Ovary (tissue), 9 donors: ENCODE data around the gene VTI1B. TPM values are rescaled to one million over a fixed set of nuclear protein-coding genes. Genes with fewer than 3 reads are reported as not detected.

Experiments
- DNase-seq, 5 donors: peaks; one replicate each; pipeline ENCODE4 v3.0.0-alpha.2; 2019 to 2020
- H3K27ac ChIP-seq, 2 donors: fragments of 200-600 bp; one replicate each; pipeline versions ENCODE4 v1.5.1 to v1.8.0; 2019 to 2022
- H3K27me3 ChIP-seq: fragments of 200-600 bp; one replicate; pipeline ENCODE4 v1.8.0; 2022
- H3K36me3 ChIP-seq: fragments of 200-600 bp; sonication (generic); one replicate; pipeline ENCODE4 v1.5.1; 2019
- H3K4me1 ChIP-seq: one replicate; pipeline ENCODE4 v1.8.1; 2013; ENCODE audit warnings: mild to moderate bottlenecking, moderate library complexity; ENCODE audit not compliant: insufficient read depth
- H3K4me3 ChIP-seq: fragments of 200-600 bp; sonication (generic); one replicate; pipeline ENCODE4 v1.5.1; 2017
- H3K9me3 ChIP-seq, 2 donors: fragments of 200-600 bp in 1 of 2; sonication (generic) in 1 of 2; one replicate each; pipeline versions ENCODE4 v1.5.1 to v1.8.1; 2013 to 2019; ENCODE audit warnings: mild to moderate bottlenecking in 1 of 2, moderate library complexity in 1 of 2
- CTCF ChIP-seq, 3 donors: fragments of 450-650 bp in 2 of 3; fragments of 200-600 bp in 1 of 3; IDR thresholded peaks; one replicate each; pipeline versions ENCODE4 v1.5.1 to v1.8.0; 2016 to 2022; ENCODE audit warnings: antibody characterized with exemption in 3 of 3, mild to moderate bottlenecking in 1 of 3
- EP300 ChIP-seq: sonication (generic); formaldehyde crosslinking; IDR thresholded peaks from one replicate; pipeline ENCODE4 v1.6.1; 2017; ENCODE audit warnings: antibody characterized with exemption
- POLR2A ChIP-seq: fragments of 450-650 bp; IDR thresholded peaks from one replicate; pipeline ENCODE4 v1.6.1; 2017; ENCODE audit warnings: antibody characterized with exemption, mild to moderate bottlenecking, moderate library complexity
- WGBS, 3 donors: extraction: QIAGEN DNeasy Blood & Tissue Kit in 1 of 3; methylation state at CpG; one replicate each; pipeline versions ENCODE4 v1.1.5 to v1.1.7; 2013 to 2017; 5-methylcytosine and 5-hydroxymethylcytosine counted together
- intact Hi-C, 4 donors: fragments of 100-400 bp; cut with DNase I; formaldehyde crosslinking; loops; one replicate each; pipeline versions ENCODE4 v1.11.0 to v1.15.1; 2022 to 2023
- polyA plus RNA-seq, 2 donors: library from polyadenylated mRNA; stranded (reverse); fragments of 200-250 nt in 1 of 2; fragments of 350-450 nt in 1 of 2; fragmentation: Illumina TruSeq in 1 of 2; extraction: RNeasy Lipid Tissue Mini Kit (QIAGEN cat#74804) in 1 of 2; gene quantifications; one replicate each; pipeline ENCODE4 v1.2.3, GENCODE V29; 2013 to 2014
- total RNA-seq, 7 donors: library from RNA; depleted of rRNA in 2 of 7; stranded (reverse); fragments of >200 nt in 2 of 7; fragmentation: NEBNext Ultra II Directional in 3 of 7; extraction: Animal tissue kit (Norgen Biotek cat#: 25700) in 3 of 7; gene quantifications; one replicate each; pipeline versions ENCODE4 v1.1.0 to v1.2.4, GENCODE V29; 2016 to 2023
- donor health status: DM: no; HTN: no; CAD: no; lungs with moderate emphysema.
- donor health status: DM: no; HTN: no; CAD: no.
- donor health status: Bipolar disorder and iron deficiency.
- donor health status: DM: yes; HTN: yes; CAD: no.
- donor health status: DM: no; HTN: no; CAD: no.
- donor health status: DM: yes; HTN: yes; CAD: no.

Gene VTI1B
- total and polyA plus RNA-seq, 9 donors, result 34.6 to 93.1 (median 64.7) TPM

GRCh38 chr14:67697006-67697405, 22.6 kb upstream of the VTI1B start:
- peaks cover 5% of the 10 kb centered on the region for H3K4me1 ChIP-seq
- DNase-seq, result no peak
- H3K36me3 ChIP-seq, result no peaks in the 10 kb centered on the region
- 69 to 76% (median 73%) methylated on average over 4 of the region's 4 CpGs for WGBS, 3 donors
- TF ChIP-seq EP300 (no peak), CTCF (IDR thresholded peaks at IDR 0.05) (no peak), POLR2A (no peak)
- intact Hi-C loops, result no loop called here
- no peak overlapping the region for H3K4me3 ChIP-seq
- H3K27ac ChIP-seq, result no peak overlapping the region
- H3K9me3 ChIP-seq, result no peaks in the 10 kb centered on the region
- no peaks in the 10 kb centered on the region for H3K27me3 ChIP-seq

DNA sequence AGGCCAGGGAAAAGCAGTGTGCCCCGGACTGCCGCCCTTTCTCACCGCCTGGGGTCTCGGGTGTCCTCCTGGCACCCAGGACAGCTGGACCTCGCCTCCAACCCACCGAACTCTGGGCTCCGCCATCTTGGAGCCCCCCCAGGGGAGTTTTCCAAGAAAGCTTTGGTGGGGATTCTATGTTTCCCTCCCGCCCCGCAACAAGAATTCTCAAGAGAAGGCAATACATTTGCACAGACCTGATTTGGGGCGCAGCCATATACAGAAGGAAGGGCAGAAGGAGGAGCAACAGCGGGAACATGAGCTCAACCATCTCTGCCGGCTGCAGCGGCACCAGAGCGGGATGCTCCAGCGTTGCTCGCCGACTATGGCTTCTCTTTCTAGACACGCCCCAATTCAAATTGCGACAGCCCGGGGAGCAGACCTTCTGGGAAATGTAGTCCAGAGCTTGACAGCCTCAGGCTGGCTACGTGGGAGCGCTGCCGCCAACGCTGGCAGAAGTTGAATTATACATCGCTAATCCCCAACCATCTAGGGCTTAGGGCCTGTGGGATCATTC, 21.0 kb upstream of the VTI1B start, which contains the start of gene RDH11:
Gene RDH11, minus strand, starts transcription at position 371 of the 556 bp plus-strand sequence. Its CDS starts 61 bp downstream, at position 310.
- Histone ChIP-seq H3K9me3 (no peaks in the 10 kb centered on the region), H3K36me3 (no peaks in the 10 kb centered on the region), H3K4me1 (peaks cover 5% of the 10 kb centered on the region), H3K4me3 (peak within 1 kb of the TSS; percentile 83), H3K27ac (peak within 1 kb of the TSS; percentile 10 to 40), H3K27me3 (no peaks in the 10 kb centered on the region)
- TF ChIP-seq POLR2A (peak; percentile 67), CTCF (IDR thresholded peaks at IDR 0.05) (no peak)
- peak; percentile 78 to 84 (median 83) for DNase-seq
- WGBS, 3 donors, result 0% methylated on average over 25 of the region's 25 CpGs
- intact Hi-C loops, result no loop called here

- Histone ChIP-seq H3K36me3 (no peaks in the 10 kb centered on the region), H3K4me3 (peak overlapping the region; percentile 83), H3K9me3 (no peaks in the 10 kb centered on the region), H3K27ac (peak overlapping the region; percentile 10 to 40), H3K27me3 (no peaks in the 10 kb centered on the region), H3K4me1 (peaks cover 5% of the 10 kb centered on the region)
- intact Hi-C loops, result no loop called here
- peak; percentile 26 to 54 (median 45) for DNase-seq
- 1 to 2% (median 1%) methylated on average over 21 of the region's 21 CpGs for WGBS, 3 donors
- no peak for TF ChIP-seq CTCF (IDR thresholded peaks at IDR 0.05)
- TF ChIP-seq POLR2A, result no peak
- no peak for TF ChIP-seq EP300
Observed at GRCh38 chr14:67694791-67695393, 20.5 kb upstream of the VTI1B start.

GRCh38 chr14:67690011-67690410, 15.6 kb upstream of the VTI1B start:
- 92 to 96% (median 96%) methylated on average over 4 of the region's 4 CpGs for WGBS, 3 donors
- intact Hi-C loops, result no loop called here
- Histone ChIP-seq H3K4me3 (no peak overlapping the region), H3K36me3 (no peaks in the 10 kb centered on the region), H3K27me3 (no peaks in the 10 kb centered on the region), H3K9me3 (no peaks in the 10 kb centered on the region), H3K4me1 (peaks cover 5% of the 10 kb centered on the region), H3K27ac (no peak overlapping the region)
- DNase-seq, result no peak
- TF ChIP-seq POLR2A, result no peak
- TF ChIP-seq CTCF (IDR thresholded peaks at IDR 0.05), result no peak
- TF ChIP-seq EP300, result no peak
